Cardiac muscle cell (in vitro differentiated cells and primary cell): ENCODE data around the gene CDC42BPB. TPM values are rescaled to one million over a fixed set of nuclear protein-coding genes. Genes with fewer than 3 reads are reported as not detected.

Experiments
- DNase-seq, 2 donors: peaks; one replicate each; pipeline versions ENCODE4 v3.0.0 to v3.0.0-alpha.2; 2010 to 2017; ENCODE audit warnings: low read depth in 1 of 2, low spot score in 1 of 2
- H3K27ac ChIP-seq: fragments of 200-600 bp; sonication (generic); 2 replicates; pipeline ENCODE4 v1.5.1; 2016
- H3K27me3 ChIP-seq: fragments of 200-600 bp; sonication (generic); 2 replicates; pipeline ENCODE4 v1.6.0; 2016; ENCODE audit warnings: control low read depth
- H3K36me3 ChIP-seq: fragments of 200-600 bp; sonication (generic); 2 replicates; pipeline ENCODE4 v1.5.1; 2016; ENCODE audit warnings: control low read depth
- H3K4me1 ChIP-seq: fragments of 200-600 bp; sonication (generic); 2 replicates; pipeline ENCODE4 v1.8.1; 2017; ENCODE audit warnings: low read depth, mild to moderate bottlenecking, mixed run types
- H3K4me3 ChIP-seq: fragments of 200-600 bp; sonication (generic); 2 replicates; pipeline ENCODE4 v1.5.1; 2016; ENCODE audit warnings: mild to moderate bottlenecking
- H3K9me3 ChIP-seq: fragments of 200-600 bp; sonication (generic); 2 replicates; pipeline ENCODE4 v1.5.1; 2017; ENCODE audit warnings: low read depth, mild to moderate bottlenecking, control low read depth
- polyA plus RNA-seq: library from polyadenylated mRNA; unstranded; fragments of >200 nt; fragmentation: Nextera tagmentation; extraction: Ambion mirVana; gene quantifications from 2 replicates; pipeline ENCODE4 v1.2.1, GENCODE V29; 2016
- total RNA-seq: library from RNA; depleted of rRNA; stranded (reverse); fragments of >200 nt; gene quantifications from 2 replicates; pipeline ENCODE4 v1.2.3, GENCODE V29; 2016
- TF ChIP-seq, protein P1 (sequence below): IDR thresholded peaks from 2 replicates; pipeline ENCODE4 v1.5.1; 2012; ENCODE audit warnings: low read depth, mild to moderate bottlenecking, low read length

CDC42BPB gene
- total and polyA plus RNA-seq, 2 experiments from 2014 or later = 18.9 to 91.6 TPM

DNA sequence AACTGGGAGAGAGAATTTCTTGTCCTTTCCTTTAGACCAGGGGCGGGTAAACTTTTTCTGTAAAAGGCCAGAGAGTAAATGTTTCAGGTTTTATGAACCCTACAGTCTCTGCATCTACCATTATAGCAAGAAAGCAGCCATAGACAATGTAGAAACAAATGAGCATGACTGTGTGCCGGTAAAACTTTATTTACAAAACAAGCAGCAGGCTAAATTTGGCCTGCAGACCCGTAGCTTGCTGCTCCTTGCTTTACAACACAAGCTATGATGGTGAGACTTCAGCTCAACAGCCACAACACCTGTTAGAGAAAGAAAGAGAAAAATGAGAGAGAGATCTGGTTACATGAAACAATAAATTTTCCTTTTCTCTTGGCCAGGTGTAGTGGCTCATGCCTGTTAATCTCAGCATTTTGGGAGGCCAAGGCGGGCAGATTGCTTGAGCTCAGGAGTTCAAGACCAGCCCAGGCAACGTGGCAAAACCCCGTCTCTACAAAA, 4.2 kb upstream of the CDC42BPB start:
- no peak for DNase-seq
- Histone ChIP-seq H3K36me3 (no peaks in the 10 kb centered on the region), H3K27ac (no peak overlapping the region), H3K4me3 (no peak overlapping the region), H3K27me3 (no peaks in the 10 kb centered on the region), H3K4me1 (peaks cover 6% of the 10 kb centered on the region), H3K9me3 (no peaks in the 10 kb centered on the region)
- TF ChIP-seq, protein P1, sequence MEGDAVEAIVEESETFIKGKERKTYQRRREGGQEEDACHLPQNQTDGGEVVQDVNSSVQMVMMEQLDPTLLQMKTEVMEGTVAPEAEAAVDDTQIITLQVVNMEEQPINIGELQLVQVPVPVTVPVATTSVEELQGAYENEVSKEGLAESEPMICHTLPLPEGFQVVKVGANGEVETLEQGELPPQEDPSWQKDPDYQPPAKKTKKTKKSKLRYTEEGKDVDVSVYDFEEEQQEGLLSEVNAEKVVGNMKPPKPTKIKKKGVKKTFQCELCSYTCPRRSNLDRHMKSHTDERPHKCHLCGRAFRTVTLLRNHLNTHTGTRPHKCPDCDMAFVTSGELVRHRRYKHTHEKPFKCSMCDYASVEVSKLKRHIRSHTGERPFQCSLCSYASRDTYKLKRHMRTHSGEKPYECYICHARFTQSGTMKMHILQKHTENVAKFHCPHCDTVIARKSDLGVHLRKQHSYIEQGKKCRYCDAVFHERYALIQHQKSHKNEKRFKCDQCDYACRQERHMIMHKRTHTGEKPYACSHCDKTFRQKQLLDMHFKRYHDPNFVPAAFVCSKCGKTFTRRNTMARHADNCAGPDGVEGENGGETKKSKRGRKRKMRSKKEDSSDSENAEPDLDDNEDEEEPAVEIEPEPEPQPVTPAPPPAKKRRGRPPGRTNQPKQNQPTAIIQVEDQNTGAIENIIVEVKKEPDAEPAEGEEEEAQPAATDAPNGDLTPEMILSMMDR = no peak

DNA sequence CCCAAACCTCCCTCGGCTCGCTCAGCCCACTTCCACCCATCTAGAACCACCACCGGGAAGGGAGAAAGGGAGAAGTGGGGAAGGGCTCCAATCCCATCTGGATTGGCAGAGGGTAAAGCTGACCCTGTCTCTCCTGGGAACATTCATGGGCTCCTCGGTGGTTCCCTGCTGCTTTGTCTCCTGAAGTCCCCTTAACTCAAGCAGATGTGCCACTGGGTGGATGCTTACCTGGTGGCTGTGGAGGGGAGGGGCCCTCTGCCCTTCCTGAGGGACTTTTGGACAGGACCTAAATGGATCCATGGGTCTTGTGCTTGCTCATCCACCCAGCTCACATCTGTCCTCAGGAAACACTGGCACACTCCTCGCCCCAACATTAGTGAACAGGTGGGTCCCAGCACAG, 2.2 kb upstream of the CDC42BPB start:
- Histone ChIP-seq H3K4me1 (peaks cover 11% of the 10 kb centered on the region), H3K36me3 (no peaks in the 10 kb centered on the region), H3K27ac (no peak overlapping the region), H3K9me3 (no peaks in the 10 kb centered on the region), H3K4me3 (no peak overlapping the region), H3K27me3 (no peaks in the 10 kb centered on the region)
- TF ChIP-seq, protein P1 = no peak
- no peak for DNase-seq

DNA sequence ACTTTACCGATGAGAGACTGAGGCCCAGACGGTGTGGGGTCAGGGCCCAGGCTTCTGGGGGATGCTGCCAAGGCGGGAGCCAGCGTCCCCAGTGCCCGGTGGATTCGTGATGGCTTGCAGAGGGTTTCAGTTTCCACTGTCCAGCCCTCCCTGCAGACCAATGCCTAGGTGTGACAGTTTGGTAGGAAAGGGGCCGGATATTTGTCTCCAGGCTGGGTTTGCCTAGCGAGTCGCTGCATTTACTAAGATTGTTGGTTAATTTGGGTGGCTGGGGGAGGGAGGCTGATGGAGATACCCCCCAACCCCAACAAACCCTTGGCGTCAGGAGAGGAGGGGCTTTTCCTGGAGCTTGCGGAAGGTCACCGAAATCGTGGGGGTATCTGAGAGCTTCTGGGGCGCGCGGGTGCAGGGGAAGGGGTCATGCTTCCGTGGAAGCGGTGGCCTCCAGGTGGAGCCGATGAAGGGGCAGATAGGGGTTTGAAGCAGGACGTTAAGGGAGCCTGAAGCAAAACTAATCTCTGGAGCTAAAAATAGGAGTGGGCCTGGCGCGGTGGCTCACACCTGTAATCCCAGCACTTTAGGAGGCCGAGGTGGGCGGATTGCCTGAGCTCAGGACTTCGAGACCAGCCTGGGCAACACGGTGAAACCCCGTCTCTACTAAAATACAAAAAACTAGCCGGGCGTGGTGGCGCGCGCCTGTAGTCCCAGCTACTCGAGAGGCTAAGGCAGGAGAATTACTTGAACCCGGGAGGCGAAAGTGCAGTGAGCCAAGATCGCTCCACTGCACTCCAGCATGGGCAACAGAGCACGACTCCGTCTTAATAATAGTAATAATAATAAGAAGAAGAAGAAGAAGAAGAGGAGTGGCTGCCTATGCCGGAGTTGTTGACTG, 1.1 kb upstream of the CDC42BPB start:
- H3K36me3 ChIP-seq = no peaks in the 10 kb centered on the region
- TF ChIP-seq, protein P1 = no peak
- H3K27ac ChIP-seq = peak overlapping the region; percentile 73
- peak in 1 of 2 donors; percentile 75 for DNase-seq
- H3K9me3 ChIP-seq = no peaks in the 10 kb centered on the region
- H3K4me3 ChIP-seq = peak overlapping the region; percentile 70
- peaks cover 11% of the 10 kb centered on the region for H3K4me1 ChIP-seq
- H3K27me3 ChIP-seq = no peaks in the 10 kb centered on the region

DNA sequence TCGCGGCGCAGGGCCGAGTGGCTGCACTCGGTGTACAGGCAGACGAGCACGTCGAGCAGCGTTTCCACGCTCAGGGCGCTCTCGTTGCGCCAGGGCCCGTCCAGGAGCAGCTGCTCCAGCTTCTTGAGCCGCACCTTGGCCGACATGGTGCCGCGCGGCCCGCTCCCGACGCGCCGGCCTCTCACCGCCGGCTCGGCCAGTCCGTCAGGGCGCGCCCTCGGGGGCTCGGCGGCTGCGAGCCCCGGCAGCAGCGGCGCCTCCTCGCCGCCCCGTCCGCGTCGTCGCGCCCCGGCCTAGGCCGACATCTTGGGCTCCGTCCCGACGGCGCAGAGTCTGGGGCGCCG, 349 bp downstream of the CDC42BPB start:
- TF ChIP-seq, protein P1 = no peak
- H3K9me3 ChIP-seq = no peaks in the 10 kb centered on the region
- H3K27me3 ChIP-seq = no peaks in the 10 kb centered on the region
- no peaks in the 10 kb centered on the region for H3K36me3 ChIP-seq
- peak in 1 of 2 donors; percentile 35 for DNase-seq
- peak overlapping the region; percentile 59 for H3K27ac ChIP-seq
- H3K4me3 ChIP-seq = peak overlapping the region; percentile 92
- peaks cover 11% of the 10 kb centered on the region for H3K4me1 ChIP-seq

DNA sequence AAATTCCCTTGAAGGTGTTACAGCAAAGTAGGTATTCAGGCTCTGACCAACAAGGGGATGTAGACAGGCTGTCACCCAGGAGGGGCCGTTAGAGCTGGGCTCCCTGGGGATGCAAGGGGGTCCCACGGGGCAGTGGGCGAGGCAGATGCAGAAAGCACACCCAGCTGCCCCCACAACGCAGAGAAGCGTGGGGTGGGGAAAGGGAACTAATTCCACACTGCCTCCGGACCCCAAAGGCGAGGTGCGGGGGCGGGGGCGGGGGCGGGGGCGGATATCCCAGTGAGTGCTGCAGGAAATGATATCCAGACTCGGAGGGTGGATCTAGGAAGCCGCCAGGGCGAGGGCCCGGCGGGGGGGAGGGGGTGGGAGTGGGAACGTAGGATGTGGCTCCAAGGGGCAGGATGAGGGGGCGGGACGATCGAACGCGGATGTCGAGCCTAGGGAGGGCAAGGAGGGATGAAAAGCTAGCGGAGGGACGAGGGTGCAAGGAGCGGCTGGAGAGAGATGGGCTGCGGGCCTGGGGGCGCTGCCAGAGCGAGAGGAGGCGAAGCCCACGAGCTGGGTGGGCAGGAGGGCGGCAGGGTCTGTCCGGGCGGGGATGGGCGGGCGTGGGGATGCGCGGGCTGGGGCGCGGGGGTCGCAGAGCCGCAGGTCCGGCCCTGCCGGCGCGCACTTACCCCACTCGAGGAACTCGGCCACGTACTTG, 874 bp downstream of the CDC42BPB start:
- peaks cover 11% of the 10 kb centered on the region for H3K4me1 ChIP-seq
- DNase-seq = peak; percentile 70 to 85
- TF ChIP-seq, protein P1 = no peak
- H3K27ac ChIP-seq = peak overlapping the region; percentile 59
- H3K36me3 ChIP-seq = no peaks in the 10 kb centered on the region
- no peaks in the 10 kb centered on the region for H3K27me3 ChIP-seq
- no peaks in the 10 kb centered on the region for H3K9me3 ChIP-seq
- H3K4me3 ChIP-seq = peak overlapping the region; percentile 92
